ENCODE results near the gene TMEM117.
A peak's percentile ranks its signal among the peaks of the same experiment; 100 is the strongest.

TMEM117 gene

DNA sequence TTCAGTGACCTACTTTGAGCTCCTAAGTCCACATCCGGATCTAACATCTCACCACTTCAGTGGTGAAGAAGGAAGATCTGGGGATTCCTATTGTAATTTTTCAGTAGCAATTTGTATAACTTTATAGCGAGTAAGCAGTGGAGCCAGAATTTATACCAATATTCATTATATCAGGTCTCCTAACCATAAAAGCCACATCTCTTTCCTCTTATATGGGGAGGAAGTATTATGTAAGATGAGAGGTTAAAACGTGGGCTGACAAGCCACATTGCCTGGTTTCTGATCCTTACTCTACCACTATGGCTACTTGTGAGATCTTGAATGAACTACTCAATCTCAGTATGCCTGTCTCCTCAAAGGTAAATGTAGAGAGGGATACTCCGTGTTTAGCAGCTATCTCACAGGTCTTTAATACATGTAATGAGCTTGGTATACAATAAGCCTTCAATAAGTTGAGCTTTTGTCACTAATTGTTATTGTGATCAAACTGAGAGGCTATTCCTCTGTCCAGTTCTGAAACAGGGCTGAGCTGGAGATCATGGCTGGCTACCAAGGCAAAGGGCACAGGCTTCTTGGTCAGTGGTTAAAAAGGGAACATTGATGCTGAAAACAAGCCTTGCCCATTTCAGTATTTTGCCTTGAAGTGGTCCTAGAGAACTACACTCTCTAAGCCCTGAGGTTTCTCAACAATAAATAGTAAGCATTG lies 3.3 kb upstream of the TMEM117 start:
- H3K4me2 ChIP-seq: no peak overlapping the region

DNA sequence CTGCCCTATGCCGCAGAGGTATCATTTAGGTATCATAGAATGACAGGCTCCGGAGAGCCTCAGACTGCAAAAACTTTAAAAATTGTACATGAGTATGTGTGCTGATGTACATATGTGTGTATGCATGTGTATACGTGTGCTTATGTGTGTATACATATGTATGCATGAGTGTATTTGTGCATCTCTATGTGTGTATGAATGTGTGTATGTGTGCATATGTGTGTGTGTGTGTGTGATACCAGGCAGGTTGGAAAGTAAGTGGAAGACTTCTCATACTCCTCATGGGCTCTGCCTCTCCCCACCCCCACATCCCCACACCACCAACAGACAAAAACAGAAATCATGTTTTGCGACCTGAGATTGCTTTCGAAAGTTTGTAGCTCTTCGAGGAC lies 621 bp upstream of the TMEM117 start:
- Histone ChIP-seq H3K4me1 (ENCODE audit: low read depth, poor library complexity, severe bottlenecking) (peaks cover 20% of the 10 kb centered on the region), H3K27ac (peak overlapping the region; percentile 92)

More for the DNA sequence above, 3.3 kb upstream of the TMEM117 start:
- H3K27me3 ChIP-seq (ENCODE audit: insufficient read depth, low read depth): no peaks in the 10 kb centered on the region
- H2AFZ ChIP-seq (ENCODE audit: low read depth): no peak overlapping the region
- H3K27ac ChIP-seq: no peak overlapping the region
- no peak overlapping the region for H3K4me3 ChIP-seq (IDR thresholded peaks at IDR 0.05; ENCODE audit: insufficient read depth, low read depth, low read length)
- no peak overlapping the region for H3K9ac ChIP-seq
- H3K4me1 ChIP-seq (ENCODE audit: low read depth, poor library complexity, severe bottlenecking): peaks cover 20% of the 10 kb centered on the region
- H3K36me3 ChIP-seq (ENCODE audit: insufficient read depth): no peaks in the 10 kb centered on the region
- TF ChIP-seq, protein P1, sequence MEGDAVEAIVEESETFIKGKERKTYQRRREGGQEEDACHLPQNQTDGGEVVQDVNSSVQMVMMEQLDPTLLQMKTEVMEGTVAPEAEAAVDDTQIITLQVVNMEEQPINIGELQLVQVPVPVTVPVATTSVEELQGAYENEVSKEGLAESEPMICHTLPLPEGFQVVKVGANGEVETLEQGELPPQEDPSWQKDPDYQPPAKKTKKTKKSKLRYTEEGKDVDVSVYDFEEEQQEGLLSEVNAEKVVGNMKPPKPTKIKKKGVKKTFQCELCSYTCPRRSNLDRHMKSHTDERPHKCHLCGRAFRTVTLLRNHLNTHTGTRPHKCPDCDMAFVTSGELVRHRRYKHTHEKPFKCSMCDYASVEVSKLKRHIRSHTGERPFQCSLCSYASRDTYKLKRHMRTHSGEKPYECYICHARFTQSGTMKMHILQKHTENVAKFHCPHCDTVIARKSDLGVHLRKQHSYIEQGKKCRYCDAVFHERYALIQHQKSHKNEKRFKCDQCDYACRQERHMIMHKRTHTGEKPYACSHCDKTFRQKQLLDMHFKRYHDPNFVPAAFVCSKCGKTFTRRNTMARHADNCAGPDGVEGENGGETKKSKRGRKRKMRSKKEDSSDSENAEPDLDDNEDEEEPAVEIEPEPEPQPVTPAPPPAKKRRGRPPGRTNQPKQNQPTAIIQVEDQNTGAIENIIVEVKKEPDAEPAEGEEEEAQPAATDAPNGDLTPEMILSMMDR (conservative IDR thresholded peaks at IDR 0.05; ENCODE audit: low read depth, low read length): no peak
- no peaks in the 10 kb centered on the region; the same call in 1 of the 2 replicates for H3K79me2 ChIP-seq (ENCODE audit: insufficient read depth, low read depth)
- no peaks in the 10 kb centered on the region for H4K20me1 ChIP-seq (ENCODE audit: insufficient read depth)

DNA sequence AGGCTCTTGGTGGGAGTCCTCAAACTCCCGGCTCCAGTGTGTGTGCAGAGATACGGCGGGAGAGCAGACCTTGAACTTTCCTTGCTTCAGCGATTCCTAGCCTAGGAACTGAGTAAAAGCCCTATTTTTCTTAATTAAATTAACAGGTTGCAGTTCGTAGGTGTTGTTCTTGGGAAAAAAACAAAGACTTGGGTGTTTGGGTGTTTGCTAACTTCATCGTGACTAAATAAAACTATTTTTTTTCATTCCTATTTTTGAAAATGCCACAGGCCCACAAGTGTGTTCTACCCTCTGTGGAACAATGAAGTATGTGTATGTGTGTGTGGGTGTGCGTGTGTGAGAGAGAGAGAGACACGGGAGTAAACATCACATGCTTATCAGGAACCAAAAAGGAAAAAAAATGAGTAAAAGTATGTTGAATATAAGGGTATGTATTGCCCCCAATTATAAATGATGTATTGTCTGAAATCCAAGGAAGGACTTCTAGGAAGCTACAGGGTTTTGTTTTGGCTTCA lies 651 bp downstream of the TMEM117 start:
- Histone ChIP-seq H2AFZ (ENCODE audit: low read depth) (peak overlapping the region; percentile 74), H3K4me2 (peak overlapping the region; percentile 51), H4K20me1 (ENCODE audit: insufficient read depth) (no peaks in the 10 kb centered on the region), H3K27me3 (ENCODE audit: insufficient read depth, low read depth) (no peaks in the 10 kb centered on the region), H3K27ac (peak overlapping the region; percentile 92), H3K79me2 (ENCODE audit: insufficient read depth, low read depth) (no peaks in the 10 kb centered on the region; the same call in 1 of the 2 replicates), H3K4me3 (IDR thresholded peaks at IDR 0.05; ENCODE audit: insufficient read depth, low read depth, low read length) (no peak overlapping the region), H3K36me3 (ENCODE audit: insufficient read depth) (no peaks in the 10 kb centered on the region), H3K4me1 (ENCODE audit: low read depth, poor library complexity, severe bottlenecking) (peaks cover 20% of the 10 kb centered on the region), H3K9ac (peak overlapping the region; percentile 96)
- TF ChIP-seq, protein P1 (conservative IDR thresholded peaks at IDR 0.05; ENCODE audit: low read depth, low read length): no peak

More for the DNA sequence above, 621 bp upstream of the TMEM117 start:
- Histone ChIP-seq H3K9ac (peak overlapping the region; percentile 96), H3K79me2 (ENCODE audit: insufficient read depth, low read depth) (no peaks in the 10 kb centered on the region; the same call in 1 of the 2 replicates), H2AFZ (ENCODE audit: low read depth) (peak overlapping the region; percentile 74), H4K20me1 (ENCODE audit: insufficient read depth) (no peaks in the 10 kb centered on the region), H3K36me3 (ENCODE audit: insufficient read depth) (no peaks in the 10 kb centered on the region), H3K27me3 (ENCODE audit: insufficient read depth, low read depth) (no peaks in the 10 kb centered on the region), H3K4me3 (IDR thresholded peaks at IDR 0.05; ENCODE audit: insufficient read depth, low read depth, low read length) (no peak overlapping the region), H3K4me2 (peak overlapping the region; percentile 51)
- TF ChIP-seq, protein P1 (conservative IDR thresholded peaks at IDR 0.05; ENCODE audit: low read depth, low read length): no peak

DNA sequence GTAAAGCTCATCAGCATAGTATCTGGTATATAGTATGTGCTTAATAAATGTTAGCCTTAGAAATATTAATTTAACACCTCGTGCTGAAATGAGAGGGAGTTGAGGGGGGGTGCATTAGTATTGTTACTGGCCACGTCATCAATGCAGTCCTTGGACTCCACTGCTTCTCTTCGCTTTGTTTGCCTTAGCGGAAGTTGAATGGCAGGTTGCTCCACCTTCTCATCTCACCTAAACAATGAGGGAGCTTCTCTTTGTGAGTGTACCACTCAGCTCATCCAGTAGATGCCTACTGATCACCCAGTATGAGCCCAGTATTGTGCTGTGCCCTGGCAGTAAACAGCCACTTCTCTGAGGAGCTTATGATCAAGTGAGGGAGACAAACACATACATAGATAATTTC lies 4.5 kb downstream of the TMEM117 start:
- Histone ChIP-seq H3K4me3 (IDR thresholded peaks at IDR 0.05; ENCODE audit: insufficient read depth, low read depth, low read length) (no peak overlapping the region), H3K9ac (no peak overlapping the region), H4K20me1 (ENCODE audit: insufficient read depth) (no peaks in the 10 kb centered on the region), H3K4me1 (ENCODE audit: low read depth, poor library complexity, severe bottlenecking) (peaks cover 13% of the 10 kb centered on the region), H3K27me3 (ENCODE audit: insufficient read depth, low read depth) (no peaks in the 10 kb centered on the region), H2AFZ (ENCODE audit: low read depth) (no peak overlapping the region), H3K4me2 (no peak overlapping the region), H3K36me3 (ENCODE audit: insufficient read depth) (no peaks in the 10 kb centered on the region), H3K79me2 (ENCODE audit: insufficient read depth, low read depth) (no peaks in the 10 kb centered on the region; the same call in 1 of the 2 replicates), H3K27ac (no peak overlapping the region)
- TF ChIP-seq, protein P1 (conservative IDR thresholded peaks at IDR 0.05; ENCODE audit: low read depth, low read length): no peak
